ENCODE results near the gene NFE2L2.
"Not testable (repeated sequence)": the region's sequence is repeated elsewhere in the genome, so short reads cannot be mapped to it uniquely, and the experiment has no call there.

NFE2L2 gene

DNA sequence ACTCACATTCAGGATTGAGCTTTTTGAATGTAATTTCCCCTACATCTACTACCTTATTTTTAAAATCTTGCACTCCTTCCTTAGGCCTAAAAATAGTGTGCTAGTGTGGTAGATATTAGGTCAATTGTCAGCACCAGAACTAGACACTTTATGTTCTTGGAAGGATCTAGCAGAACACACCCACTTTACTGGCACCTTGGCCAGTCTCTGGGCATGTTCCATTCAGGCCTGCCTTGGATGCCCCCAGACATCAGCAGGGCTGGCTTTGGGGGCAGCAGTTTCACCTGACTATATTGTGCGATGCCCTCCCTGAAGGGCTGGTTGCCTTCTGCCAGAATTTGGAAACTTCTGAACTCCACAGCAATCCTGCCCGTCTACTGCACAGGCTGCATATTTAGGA is 15.3 kb upstream of the NFE2L2 start:
- no peak for DNase-seq

DNA sequence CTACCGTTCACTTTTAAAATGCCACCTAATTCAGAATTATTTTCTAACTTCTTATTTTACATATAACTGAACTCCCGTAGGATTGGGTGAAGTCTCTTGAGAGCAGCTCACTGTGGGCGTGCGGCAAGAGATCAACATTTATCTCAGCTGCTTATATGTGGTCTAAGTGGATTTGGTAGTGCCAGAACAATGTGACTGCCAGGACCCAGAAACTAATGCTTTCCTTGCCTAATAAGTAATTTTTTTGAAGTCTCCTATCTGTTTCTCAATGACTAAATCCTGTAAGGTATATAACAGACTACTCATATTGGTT is 11.2 kb upstream of the NFE2L2 start:
- no peak for DNase-seq

DNA sequence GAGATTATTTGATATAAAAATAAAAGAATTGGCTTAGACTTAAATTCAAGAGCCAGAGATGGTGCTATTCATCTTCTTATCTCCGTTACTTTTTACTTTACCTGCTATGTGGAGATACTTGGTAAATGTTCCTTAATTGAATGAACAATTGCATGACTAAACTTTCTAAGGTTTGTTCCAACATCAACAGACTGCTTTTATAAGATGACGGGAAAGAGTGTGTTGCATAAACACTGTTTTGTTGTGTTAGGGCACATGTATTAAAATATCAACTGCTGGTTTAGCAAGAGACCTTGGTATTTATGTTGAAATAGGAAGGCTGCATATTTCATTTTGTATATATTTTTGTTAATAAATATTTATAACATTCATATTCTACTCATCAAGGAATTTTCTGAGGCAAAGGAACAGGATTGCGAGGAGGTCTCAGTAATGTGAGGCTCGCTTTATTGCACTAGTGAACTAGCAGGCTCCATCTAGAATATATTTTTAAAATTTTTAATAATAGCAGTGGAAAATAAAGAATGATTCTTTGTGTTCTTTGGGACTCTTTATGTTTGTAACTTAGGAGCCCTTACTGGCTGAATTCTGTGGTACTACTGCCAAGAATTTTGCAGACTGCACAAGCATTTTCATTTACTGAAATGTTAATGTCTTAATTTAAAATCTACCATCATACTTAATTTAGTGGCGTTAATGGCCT is 10.7 kb upstream of the NFE2L2 start:
- no peak for DNase-seq

DNA sequence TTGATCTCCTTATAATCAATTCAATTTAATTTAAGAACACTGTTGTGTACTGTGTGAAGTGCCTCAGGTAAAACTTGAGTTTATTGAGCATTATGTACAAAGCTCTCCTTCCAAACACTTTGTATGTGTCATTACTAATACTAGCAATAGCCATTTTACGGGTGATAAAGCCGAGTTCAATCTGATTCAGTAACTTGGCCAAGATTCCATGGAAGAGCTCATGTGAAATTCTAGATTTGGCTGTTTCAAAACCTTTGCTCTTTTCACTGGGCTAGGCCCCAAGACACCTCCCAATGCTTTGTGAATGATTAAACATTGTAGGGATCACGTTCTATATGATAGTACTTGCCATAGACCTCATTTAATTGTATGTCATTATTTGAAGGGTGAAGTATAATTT is 8.9 kb upstream of the NFE2L2 start:
- DNase-seq, result no peak

DNA sequence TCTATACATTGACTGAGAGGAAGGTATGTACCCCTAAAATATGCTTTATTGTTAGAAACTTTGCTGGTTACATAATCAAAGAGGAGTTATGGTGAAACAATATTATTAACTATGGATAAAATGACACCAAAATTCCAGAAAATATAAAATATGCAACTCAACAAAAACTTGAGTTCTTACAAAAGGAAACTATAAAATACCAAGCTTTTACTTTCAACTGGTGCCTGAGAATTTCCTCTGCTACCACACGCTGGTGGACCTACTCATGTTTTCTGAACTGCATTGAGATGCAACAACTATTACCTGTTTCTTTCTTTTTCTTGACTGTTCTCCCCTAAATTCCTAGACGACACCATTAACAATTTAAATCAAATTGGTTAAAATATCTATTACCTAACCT is 8.2 kb upstream of the NFE2L2 start:
- no peak for DNase-seq

DNA sequence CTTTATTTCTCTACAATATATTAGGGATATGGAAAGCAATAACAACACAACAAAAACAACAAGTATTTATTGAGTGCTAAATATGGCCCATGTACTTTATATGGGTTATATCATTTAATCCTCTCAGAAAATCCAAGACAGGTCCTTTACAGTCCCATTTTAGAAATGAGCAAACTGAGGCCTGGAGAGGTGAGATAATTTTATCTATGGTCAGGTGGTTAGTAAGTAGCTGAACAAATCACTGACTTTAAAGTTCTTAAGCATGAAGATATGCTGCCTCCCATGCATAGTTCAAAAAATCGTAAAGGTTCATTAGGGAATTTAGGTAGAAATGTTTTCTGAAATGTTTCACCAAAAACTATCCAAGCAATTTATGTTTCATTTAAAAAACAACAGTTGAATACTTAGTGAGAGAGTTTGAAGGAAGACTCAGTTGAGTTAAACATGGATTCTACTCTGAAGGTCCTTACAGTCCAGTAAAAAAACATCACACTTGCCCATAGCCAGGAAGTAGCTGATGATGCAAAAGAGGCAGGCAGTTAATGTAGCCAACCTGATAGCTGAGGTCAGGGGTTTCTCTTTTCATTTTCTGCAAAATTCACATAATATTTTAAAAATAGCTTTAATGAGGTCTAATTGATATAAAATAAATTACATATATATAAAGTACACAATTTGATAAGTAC is 7.6 kb upstream of the NFE2L2 start:
- no peak for DNase-seq

DNA sequence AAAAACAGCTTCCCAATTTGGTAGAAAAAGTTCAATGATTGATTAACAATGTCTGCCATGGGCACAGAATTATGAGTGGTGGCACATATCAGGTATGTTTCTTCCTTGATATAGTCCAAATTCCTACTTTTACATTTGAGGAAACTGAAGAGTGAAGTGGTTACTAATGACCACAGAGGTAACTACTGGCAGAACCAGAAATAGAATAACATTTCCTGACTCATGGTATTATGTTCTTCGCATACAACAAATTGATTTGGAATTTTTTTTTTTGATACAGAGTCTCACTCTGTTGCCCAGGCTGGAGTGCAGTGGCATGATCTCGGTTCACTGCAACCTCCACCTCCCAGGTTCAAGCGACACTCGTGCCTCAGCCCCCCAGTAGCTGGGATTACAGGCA is 6.0 kb upstream of the NFE2L2 start:
- DNase-seq, result no peak

DNA sequence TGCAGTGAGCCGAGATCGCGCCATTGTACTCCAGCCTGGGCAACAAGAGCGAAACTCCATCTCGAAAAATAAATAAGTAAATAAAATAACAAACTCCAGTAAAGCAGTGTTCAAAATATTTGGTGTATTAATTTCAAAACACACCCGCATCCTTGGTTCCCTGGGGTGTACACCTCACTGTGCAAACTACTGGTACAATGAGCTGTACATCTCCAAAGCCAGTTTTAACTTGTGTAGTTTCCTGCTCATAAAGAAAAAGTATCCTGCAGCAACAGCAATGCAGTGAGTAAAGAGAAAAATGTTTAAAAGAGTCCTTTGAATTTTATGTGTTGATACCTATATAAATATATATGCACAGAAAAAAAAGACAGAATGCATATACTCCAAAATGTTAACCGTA is 4.4 kb upstream of the NFE2L2 start:
- DNase-seq, result no peak

DNA sequence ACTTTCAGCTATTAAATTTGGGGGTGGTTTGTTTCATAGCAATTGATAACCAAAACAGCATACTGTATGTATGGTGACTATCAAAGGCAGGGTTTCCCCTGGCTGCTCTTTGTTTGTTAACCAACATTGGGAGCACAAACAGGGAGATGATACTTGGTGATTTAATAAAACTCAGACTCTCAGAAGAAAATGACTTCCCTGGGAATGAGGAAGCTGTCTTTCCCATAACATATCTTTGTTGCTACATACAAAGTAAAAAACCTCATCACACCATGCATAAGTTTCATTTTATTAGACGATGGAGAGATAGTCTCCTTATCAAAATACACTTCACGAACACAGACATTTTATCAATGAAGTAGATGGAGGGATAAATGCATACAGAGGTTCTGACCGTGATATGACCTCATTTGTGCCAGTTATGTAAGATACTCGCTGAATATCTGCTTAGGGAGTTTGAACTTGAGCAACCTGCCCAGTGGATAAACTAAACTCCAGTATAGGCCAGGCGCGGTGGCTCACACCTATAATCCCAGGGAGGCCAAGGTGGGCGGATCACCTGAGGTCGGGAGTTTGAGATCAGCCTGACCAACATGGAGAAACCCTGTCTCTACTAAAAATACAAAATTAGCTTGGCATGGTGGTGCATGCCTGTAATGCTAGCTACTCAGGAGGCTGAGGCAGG is 3.8 kb upstream of the NFE2L2 start:
- no peak for DNase-seq

DNA sequence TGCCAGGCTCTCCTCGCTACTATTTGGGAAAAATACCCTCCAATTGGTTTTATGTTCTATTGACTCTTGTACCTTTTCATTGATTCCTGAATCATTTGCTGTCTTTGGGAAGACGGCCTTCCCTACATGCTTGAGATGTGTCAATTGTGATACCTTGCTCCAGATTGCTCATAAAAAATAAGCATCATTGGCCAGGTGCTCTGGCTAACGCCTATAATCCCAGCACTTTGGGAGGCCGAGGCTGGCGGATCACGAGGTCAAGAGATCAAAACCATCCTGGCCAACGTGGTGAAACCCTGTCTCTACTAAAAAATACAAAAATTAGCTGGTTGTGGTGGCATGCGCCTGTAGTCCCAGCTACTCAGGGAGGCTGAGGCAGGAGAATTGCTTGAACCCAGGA is 2.4 kb upstream of the NFE2L2 start:
- not testable (repeated sequence) for DNase-seq

DNA sequence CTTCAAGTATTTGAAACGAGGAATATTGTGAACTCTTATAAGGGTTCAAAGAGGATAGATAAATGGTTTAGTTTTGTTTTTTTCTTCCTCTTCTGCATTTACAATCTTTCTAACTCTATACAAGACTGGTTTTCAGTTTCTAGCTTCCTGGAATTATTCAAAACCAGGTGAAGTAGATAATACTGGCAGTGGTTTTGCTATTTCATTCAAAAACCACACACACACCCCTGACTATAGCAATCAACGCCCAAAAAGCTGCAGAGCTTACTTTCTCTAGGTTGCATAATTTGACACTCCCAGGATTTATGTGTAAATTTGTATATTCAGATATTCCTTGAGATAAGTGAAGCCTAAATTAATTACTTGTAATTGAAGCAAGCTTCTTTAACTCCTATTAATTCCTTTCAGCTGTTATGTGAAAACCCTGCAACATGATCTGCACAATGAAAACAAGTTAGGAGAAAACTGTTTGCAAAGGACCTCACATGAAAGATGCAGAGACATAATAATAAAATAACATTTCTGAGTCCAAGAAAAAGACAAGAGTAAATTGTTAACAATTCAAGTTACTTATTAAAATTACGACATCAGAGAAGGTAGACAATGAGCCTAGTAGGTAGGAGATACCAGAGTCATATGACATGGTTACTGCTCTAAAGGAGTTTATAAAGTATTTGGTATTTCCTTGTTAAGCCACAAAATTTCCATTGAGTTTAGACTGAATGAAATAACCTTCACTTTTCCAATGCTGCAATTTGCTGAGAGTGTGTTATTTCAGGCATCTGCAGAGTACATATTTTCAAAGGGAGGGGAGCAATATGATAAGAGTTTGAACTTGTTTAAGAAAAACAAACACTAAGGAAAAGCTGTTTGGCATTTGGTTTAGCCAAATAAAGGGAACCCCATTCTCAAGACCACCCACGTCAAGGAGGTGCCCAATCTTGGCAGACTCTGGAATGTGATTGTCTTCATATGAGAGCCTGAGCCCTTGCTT is 1.6 kb upstream of the NFE2L2 start:
- no peak for DNase-seq

DNA sequence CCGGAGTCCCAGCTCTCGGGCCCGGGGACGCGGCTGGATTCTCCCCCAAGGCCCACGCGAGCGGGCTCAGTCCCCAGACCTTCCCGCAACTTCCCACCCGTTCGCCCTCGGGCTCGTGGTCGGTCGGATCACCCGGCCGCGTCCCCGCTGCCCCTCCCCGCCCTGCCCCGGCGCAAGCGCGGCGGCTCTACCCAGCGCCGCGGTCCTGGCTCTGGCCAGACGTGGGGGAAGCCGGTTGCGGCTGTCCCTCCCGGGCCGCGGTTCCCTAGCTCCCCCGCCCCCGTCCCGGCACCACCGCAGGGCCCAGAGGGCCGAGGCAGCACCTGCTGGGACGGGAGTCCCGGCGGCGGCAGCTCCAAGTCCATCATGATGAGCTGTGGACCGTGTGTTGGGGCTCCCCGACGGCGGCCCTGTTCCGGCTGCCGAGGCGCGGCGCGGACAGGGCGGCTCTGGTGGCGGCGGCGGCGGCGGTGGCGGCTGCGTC is 276 bp downstream of the NFE2L2 start:
- DNase-seq, result peak in 4 of 14 donors; percentile 71 to 81 (median 80)

DNA sequence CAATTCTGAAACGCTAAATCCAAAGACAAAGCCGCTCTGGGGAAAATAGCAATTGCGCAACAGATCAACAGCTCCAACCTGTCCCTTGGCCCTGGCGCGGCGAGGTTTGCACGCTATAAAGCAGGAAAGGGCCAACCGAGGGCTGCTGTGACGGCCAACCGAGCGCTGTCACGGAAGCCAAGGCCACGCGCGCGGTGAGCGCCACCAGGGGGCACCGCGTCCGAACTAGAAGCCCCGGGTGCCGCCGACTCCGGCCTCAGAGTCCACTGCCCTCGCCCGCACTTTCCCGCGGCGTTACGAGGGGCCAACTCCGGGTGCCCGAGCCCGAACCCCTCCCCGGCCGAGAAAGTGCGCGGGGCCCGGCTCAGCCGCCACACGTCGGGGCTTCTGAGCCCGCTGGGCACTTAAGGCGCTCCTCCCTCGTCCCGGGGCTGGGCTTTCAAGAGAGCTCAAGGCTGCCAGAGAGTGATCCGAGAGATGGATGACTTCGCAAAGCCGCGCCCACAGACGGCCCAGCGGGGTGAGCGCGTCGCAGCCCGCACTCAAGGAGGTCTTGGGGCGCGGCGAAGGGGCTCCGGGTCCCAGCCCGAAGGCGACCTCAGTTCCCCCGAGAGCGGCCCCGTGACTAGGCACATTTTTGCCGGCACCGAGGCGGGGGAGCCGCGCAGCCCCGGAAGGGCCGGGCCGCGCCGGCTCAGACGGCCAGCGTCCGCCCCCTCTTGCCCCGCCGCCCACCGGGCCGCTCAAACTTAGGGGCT is 897 bp downstream of the NFE2L2 start:
- peak; percentile 63 to 98 (median 94) for DNase-seq

DNA sequence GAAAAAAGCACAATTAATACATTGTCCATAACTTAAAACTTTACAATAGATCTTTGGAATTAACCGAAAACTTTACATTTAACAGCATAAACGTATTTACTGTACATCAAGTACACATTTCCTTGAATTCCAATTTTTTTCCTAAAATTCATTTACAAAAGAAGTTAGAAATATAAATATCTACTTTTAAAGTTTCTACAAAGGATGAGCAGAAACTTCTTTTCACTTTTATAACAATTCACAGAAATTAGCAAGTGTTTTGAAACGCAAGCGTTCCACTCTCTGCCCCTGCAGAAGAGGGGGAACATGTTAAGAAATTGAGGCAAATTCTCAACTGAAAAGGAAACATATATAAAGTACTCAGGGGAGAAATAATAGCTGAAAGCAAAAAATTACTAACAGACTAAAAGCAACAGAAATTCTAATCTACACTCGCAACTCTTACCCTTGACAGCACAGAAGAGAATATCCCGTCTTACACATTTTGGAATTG is 1.5 kb downstream of the NFE2L2 start:
- no peak for DNase-seq

DNA sequence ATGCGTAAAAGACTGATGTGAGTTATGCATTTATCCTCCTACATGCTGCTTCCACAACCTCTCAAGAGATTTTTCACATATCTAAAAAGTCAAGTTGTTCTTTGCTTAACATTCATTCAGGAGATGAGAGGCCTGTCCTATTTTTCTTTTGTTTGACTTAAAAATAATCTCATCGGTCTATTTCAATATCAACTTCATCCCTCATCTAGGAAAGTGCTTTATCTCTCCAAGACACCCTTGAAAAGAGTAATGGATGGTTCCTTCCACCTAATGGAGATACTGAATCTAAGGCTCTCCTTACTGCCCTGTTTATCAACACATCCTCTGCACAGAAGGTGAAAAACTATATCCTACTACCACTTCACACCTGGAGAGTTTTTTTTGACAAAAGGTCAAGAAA is 2.4 kb downstream of the NFE2L2 start:
- DNase-seq, result peak in 1 of 14 donors; percentile 46

DNA sequence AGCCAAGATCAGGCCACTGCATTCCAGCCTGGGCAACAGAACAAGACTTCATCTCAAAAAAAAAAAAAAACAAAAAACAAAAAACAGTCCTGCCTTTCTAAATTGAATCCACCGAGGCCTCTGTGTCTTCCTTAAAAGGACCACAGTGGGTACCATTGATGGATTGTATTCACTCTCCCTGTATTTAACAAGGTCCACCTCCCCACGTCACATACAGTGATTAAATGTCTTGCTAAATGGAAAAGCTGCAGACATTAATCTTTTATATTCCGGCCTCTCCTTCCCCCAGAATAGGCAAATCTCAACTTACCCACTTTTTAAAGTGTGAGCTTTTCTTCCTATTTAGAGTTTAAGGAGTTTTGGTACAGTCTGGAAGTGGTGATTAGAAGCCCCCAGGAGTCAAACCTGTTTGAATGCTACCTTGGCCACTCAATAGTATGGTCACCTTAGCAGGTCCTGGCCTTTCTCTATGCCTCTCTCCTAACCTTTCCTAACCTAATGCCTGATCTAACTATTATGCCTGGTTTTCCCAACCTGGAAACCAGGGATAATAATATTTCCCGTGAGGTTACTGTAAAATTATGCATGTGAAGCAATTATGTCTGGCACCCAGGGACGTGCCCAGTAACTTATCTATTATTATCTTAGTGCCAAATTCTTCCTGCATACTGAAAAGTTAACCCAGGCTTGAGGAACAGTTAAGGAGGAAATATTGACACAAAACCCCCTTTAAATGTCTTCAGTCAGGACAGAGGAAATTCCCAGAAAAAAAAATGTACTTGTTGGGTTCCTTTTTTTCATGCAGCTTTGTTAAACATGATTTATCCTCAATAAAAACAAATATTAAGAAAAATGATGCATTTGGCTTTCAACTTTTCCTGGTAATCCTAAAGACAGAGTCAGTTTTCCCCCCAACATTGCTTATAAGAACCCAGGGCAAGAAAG is 3.1 kb downstream of the NFE2L2 start:
- DNase-seq, result peak in 1 of 14 donors; percentile 37

DNA sequence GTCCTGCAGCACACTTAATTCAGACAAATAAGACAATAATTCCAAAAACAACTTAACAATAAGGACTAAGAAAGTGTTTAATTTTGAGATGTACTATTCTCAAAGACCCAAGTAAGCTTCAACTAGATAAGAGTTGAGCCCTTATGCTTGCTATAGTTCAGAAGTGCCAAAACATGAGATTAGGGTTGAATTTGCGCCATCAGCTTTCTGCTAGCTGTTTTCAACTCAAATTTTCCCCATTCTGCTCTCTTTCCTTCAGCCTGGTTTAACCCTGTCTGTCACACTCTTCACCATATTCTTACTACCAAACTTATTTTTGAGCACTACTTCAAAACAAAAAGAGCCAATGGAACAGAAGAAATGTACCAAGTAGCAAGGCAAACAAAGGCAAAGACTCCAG is 4.1 kb downstream of the NFE2L2 start:
- no peak for DNase-seq

DNA sequence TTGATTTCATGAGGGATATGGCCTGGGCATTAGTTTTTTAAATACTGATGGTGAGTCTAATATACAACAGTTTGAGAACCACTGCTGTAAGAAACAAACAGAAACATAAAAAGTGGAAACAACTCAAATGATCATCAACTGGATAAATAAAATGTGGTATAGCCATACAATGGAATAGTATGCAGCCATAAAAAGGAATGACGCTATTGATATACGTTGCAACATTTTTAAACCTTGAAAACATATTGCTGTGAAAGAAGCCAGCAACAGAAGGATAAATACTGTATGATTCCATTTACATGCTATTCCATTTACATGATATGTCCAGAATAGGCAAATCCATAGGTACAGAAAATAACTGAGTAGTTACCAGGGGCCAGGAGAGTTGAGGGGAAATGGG is 6.5 kb downstream of the NFE2L2 start:
- DNase-seq, result no peak

DNA sequence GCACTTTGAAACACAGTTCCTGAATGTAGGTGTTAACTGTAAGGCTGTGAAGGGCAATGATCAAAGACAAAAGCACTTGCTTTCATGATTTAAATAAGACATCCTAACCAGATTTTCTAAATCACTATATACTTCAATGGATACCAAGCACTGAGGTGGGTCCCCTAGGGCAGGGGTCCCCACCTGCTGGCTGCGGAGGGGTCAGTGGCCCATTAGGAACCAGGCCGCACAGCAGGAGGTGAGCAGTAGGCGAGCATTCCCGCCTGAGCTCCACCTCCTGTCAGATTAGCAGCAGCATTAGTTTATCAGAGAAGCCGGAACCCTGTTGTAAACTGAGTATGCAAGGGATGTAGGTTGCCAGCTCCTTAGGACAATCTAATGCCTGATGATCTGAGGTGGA is 7.1 kb downstream of the NFE2L2 start:
- no peak for DNase-seq

DNA sequence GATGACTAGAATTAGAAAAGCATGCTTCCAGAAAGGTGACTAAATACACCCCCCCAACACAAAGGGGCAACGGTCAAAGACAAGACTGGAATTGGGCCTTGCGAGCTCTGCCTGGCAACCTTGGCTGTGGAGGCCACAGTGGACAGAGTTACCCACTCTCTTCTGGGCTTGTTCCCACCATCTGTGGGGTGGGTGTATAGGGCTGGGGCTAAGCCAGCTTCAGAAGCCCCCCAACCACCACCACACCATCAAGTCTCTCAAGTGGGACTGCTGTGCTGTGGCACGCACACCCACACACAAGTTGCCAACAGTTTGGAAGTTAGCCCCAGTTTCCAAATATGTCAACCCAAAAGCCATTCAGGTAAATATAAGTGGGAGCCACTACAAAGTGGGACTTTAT is 7.8 kb downstream of the NFE2L2 start:
- no peak for DNase-seq
